DMS53 treated with DMSO at 0.1 percent for 48 hours (cell line): ENCODE measurements around the gene PTPRD.
A peak's percentile ranks its signal among the peaks of the same experiment; 100 is the strongest.

Experiments
- DNase-seq: peaks from one replicate; lab custom pipeline; 2025; ENCODE audit not compliant: unreplicated experiment; lab: John Stamatoyannopoulos, UW

PTPRD gene

DNA sequence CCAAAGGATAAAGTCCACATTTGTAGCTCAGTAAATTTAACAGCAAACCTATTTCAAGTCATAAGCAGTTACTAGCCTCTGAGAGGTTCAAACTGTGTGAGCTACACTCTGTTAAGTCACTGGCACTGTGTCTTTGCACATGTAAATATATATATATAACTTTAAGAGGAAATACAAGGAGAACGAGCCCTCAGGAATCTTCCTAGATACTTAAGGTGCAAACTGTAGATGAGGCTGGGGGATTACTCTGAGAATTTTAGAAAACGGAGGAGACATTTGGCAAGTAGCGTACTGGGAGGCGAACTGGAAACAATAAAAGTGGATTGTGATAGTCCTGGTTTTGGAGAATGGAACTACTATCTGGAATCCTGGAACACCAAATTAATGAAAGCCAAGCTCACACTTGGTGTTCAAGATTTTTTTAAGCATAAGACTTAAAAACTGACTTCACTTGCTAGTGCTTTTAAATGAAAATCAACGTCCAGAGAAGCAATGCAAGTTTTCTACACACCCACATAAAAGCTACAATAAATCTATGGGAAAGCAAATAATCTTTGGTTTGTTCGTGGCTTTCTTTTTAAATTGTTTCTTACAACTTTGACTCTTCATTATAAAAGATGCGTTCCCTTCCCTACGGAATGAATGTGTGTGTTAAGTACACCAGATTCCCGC, 1756.3 kb downstream of the PTPRD start:
- no peak for DNase-seq

DNA sequence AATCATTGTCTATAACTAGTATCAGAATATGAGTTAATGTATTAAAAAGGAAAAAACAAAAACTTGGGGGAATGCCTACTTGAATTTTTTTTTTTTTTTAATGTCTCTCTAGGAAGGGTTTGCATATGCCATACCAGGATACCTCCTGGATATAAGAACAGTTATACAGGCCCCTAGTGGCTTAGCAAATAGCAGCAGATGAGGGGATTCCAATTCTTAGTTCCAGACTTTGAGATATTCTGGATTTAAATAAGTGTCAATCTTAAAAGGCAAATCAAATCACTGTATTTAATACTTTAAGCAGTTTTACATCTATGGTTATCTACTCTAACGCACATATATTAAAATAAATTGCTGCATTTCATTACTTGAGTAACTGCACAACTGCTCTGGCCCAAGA, 1757.8 kb downstream of the PTPRD start:
- DNase-seq, result peak; percentile 15

DNA sequence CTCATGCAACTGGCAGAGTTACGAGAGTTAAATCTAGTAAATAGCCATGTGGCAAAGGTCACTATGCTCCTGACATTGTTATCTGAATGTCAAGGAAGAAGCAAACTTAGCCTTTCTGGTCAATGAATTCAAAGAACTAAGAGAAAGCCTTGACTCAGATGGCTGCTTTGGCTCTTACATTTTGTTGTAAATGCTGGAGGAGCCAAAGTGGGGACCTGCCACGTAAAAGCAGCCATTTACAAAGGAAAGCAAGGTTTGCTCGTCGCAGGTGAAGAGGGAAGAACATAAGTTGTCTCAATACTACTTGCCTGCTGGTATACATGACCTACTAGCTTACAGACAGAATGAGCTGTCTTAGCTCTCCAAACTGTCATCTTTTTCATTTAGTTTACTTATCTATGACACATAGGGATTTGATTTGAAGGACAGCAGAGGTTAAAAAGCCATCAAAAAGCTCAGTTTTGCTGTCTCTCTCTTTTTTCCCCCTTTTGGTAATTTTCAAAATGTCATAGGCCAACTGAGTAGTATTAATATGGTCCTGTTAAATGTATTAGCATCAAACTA, 1760.4 kb downstream of the PTPRD start:
- DNase-seq, result no peak

DNA sequence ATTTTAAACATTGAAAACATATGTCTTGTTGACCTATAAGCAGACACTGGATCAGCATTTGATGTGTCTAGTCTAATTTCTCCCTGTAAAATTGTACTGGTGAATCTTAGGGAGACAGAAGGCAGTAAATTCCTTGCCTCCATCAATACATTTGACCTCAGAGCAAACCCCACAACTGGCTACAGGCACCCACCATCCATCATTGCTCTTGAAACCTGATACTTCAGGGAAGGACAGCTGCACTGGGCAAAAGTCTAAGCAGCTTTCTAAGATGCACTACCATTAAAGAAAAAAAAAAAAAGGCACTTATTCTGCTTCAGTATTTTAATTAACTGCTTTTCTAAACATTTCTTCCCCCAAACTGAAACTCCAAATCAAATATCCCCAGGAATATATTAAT, 1761.9 kb downstream of the PTPRD start:
- DNase-seq, result no peak

DNA sequence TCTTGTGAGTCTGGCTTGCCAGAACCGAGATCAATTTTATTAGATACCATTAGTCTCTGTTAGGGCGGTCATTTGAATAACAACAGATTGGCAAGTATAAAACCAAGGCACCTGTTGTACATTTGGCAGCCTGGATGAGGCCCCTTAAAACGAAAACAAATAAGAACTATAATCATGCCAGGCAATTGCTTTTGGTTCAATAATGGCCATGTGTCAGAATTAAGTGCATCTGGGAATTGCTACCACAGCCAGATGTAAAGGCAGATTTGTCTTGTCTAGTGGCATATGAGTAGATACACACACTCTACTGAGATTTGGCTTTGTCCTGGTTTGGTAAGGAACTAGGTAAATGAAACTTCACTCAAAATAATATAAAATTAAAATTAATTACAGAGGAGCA, 1767.0 kb downstream of the PTPRD start:
- DNase-seq, result no peak

DNA sequence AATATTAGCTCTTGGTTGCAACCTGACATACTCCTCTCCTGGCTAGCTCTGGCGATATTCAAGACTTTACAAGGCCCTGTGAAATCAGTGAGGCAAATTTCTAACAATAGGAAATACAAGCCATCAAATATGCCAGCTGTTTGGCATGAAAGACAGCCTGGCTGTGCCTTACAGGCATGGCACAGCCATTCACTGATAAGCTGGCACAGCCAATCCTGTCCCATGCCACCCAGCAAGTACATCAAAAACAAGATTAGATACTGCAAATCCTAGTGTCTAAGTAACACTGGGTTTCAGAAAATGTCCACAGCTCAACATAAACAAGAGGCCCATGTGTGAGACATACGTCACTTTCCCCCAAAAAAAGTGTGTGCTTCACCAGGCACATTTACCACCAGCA, 1767.4 kb downstream of the PTPRD start:
- no peak for DNase-seq

DNA sequence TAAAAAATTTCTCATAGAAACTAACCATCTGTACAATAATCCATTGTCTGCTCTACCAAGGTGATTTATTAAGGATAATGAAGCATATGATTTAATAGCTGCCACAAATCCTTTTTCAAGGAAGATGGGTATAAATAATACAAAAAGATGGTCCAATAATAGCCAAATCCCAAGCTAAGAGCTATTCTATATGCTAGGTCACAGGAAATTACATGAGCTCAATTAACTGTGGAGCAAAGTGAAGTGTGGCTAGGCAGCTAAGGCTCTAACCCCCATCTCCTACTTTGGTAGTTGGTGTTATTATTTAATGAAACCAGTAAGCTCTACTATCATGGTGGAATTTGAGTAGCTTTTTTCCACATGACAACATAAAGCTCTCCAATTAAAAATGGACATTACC, 1768.3 kb downstream of the PTPRD start:
- no peak for DNase-seq

DNA sequence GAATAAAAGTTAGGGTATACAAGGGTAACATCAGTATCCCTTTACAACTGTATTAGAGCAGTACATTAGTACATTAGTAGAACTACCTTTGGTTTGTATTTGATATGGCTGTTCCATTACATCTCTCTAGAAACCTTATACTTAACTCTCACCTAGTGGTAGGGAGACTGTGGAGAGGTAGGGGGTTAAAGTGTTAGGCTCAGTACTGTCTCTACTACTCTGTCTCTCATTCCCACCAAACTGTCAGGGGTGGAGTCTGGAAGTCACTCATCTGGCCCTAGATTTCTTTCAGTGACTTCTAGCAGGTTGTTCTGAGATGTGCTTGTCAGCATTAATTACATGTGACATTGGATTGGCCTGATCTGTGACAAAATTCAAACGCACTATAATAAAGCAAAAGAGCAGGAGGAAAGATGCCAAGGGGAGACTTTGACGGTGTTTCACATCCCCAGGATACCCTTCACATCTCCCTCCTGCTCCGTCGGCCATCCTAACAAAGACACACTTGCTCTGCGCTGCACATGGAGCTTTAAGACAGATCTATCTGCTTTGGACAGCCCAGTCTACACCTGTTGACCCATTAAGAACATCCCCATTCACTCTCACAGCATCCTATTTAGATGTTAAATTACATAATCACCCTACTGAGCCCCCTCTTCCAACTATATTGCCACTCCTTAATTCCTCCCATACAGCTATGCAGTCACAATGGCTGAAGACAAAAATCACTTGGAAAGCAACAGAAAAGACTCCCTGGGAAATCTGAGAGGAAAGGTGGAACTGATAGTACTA, 1770.2 kb downstream of the PTPRD start:
- no peak for DNase-seq

DNA sequence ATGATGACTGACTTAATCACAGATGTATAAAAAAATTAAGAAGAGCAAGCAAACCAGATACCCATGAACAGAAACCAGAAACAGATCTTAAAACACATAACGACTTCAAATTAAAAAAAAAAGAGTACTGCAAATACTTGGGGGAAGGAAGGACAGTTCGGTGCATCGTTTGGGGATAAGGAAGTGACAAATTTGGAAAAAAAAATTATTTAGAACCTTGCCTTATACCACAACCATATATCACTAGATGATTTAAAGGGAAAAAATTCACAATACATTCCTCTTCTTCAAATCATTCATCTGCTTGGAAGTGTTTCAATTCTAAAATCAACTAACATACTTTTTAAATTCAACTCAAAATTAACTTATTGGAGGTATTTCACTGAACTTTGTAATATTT, 1774.7 kb downstream of the PTPRD start:
- no peak for DNase-seq

DNA sequence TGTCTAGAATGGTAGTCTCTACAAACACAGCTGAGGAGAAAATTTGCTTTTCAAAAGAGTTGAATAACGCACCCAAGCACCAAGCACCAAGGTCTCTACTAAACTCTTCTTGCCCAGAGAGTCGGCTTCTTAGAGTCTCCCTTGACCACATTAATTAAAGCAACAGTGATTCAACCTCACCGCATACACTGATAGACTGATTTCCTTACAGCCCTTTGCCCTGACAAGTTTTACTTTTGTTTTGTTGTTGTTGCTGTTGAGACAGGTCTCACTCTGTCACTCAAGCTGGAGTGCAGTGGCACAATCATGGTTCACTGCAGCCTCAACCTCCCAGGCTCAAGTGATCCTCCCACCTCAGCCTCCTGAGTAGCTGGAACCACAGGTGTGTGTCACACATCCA, 1777.5 kb downstream of the PTPRD start:
- no peak for DNase-seq

DNA sequence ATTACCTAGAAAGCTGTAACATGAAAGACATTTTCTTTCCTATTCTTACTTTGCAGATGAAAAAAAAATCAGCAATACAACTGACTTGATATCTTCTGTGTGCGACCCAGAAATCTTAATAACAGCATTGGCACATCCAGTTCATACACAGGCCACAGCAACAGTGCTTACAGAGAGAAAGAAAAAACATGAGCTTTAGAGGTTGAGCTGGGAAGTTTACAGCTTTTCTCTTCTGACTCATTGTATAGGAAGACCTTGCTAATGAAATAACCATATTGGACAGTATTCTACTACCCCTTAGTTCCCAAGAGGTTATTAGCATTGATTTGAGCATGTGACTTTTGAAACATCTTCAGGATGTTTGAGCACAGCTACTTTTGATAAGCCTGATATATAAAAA, 1779.8 kb downstream of the PTPRD start:
- DNase-seq, result no peak

DNA sequence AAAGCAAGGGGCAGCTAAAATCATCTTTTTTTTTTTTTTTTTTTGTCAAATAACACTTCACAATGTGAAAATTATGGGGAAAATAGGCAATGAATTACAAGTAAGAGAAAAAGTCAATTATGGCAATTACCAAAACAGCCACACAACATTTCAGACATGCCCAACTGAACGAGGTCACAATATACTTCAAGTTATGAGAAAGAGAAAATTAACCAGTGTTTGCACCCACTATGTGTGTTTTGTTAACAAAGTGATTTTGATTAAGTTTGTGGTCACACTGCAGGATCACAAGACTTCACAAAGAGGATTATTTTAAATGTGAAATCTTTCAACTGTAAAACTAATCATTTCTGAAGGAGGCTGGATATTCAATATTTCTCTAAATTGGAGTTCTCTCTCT, 1780.4 kb downstream of the PTPRD start:
- DNase-seq, result no peak

DNA sequence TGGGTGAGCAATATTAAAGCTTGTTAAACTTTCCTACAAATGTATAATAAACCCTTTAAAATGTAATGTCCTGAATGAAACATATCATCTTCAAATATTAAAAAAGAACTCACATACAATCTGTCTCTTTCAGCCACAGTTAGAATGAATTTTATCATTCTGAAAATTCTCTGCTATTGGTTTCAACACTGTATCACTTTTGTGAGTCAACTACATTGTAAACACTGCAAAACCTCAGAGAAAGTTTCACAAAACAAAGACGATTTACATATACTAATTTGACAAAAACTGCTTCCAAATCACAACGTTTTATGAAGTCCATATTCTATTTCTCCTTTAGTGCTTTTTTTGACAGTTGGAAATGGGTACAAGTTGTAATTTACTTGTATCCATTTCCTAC, 1781.2 kb downstream of the PTPRD start:
- DNase-seq, result no peak

DNA sequence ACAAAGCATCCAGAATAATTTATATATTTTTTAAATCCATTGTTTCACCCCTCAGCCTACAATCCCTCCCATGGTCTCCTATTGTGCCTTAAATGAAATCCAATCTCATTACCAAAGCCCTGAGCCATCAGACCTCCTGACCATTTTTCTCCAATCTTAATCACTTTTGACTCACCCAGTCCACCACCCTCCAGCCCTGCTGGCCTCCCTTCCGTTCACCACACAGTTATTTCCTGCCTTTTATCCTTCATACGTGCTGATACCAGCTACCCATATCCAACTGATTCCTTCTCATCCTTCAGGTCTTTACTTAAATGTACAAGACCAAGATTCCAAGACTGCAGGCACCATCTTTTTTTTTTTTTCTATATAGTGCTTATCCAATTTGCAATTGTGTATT, 1786.5 kb downstream of the PTPRD start:
- DNase-seq, result no peak

DNA sequence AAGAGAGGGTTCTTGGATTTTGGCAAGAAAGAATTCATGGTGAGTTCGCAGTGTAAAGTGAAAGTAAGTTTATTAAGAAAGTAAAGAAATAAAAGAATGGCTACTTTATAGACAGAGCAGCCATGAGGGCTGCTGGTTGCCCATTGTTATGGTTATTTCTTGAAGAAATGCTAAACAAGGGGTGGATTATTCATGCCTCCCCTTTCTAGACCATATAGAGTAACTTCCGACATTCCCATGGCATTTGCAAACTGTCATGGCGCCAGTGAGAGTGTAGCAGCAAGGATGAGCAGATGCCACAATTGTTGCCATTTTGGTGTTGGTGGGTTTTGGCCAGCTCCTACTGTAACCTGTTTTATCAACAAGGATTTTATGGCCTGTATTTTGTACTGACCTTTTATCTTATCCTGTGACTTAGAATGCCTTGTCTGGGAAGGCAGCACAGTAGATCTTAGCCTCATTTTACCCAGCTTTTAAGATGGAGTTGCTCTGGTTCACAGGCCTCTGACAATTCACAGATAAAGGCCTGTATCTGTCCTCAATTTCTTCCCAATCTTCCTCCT, 1787.1 kb downstream of the PTPRD start:
- no peak for DNase-seq

DNA sequence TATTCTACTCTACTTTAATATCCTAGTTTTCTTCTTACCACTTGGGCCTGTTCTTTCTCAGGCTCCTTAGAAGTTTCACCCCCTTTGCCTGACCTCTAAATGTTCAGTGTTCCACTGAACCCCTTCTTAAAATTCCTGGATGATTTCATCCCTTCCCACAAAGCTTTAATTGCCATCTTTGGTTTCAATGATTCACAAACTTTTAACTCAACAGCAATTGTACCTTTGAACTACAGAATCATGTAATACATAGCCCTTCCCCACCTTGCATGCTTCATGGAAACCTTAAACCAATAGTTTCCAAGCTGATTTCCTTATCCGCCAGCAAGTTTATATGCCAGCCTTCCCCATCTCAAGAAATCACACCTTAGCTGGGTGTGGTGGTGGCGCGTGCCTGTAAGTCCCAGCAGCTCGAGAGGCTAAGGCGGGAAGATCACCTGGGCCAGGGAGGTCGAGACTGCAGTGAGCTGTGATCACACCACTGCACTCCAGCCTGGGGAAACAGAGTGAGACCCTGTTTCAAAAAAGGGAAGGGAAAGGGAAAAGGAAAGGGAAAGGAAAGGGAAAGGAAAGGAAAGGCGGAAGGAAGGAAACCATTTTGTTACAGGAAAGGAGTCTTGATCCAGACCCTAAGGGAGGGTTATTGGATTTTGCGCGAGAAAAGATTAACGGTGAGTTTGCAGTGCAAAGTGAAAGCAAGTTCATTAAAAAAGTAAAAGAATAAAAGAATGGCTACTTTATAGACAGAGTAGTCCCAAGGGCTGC, 1789.5 kb downstream of the PTPRD start:
- DNase-seq, result no peak

DNA sequence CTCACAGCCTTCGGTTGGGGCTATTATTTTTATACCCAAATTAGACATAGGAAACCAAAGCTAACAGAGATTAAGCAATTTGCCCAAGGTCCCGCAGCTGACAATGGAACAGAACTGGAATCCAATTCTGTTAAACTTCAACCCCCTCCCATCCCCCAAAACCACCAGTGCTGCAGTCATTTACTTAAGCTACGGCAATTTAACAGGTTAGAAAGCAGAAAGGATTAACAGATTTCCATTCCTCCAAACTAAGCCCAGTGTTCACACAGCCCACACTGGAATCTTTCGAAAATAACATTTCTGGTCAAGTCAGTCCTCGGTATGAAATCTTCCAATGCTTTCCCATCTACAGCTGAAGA, 1790.2 kb downstream of the PTPRD start:
- DNase-seq, result no peak

DNA sequence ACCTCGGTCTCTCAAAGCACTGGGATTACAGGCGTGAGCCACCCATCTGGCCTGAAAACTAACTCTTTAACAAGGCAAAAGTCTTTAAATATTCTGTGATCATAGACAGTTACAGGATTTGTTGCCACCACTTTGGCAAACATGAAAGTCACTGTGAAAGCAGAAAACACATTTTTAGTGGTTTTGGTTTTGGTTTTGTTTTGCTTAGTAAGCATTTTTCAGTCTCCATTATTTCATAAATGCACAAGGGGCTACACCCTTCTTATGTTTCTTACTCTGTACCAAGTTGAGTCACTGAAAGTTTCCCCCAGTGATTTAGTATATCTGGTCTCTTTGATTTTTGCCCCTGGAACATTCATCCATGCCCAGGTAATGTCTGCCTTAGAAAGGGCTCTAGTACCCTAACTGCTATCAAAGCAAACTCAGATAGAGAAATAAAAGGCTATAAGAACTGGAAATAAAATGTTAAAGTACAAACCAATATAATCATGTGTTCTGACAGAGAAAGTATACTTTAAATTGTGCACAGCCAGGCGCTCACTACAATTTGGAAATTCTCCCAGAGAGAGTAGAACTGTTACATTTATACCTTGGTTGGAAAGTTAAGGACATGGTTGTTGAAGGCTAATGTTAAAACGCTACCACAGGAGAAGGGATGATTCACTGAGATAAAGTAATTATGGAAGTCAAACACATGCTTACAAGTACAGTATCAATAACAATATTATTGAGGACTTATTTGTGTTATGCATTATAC, 1790.7 kb downstream of the PTPRD start:
- no peak for DNase-seq

DNA sequence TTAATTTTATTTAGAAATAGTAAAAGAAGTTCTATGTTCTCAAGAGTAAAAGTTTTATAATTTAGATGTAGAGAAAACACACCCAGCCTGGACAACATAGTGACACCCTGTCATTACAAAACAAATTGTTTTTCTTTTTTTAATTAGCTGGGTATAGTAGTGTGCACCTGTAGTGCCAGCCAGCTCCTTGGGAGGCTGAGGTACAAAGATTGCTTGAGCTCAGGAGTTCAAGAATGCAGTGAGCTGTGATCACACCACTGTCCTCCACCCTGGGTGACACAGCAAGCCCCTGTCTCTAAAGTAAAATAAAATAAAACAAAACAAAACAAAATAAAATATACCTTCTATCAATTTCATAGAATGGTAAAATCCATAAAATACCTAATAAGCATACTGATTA, 1795.5 kb downstream of the PTPRD start:
- DNase-seq, result no peak

DNA sequence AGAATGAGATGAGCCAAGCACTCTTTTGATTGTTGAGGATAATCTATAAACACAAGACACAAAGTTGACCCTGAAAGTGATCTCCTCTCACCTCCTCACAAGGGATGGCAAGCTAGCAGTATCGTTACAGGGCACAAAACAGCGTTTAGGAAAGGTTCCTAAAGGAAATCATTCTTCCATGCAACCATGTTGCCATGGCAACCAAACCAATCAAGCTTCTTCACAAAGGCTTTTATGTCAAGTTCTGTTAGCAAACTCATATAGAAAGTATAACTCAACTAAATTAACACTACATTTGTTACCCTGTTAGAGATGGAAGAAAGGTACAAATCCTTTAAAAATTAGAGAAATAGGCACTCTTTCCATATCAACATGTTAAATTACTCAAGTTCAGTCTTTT, 1796.4 kb downstream of the PTPRD start:
- no peak for DNase-seq

DNA sequence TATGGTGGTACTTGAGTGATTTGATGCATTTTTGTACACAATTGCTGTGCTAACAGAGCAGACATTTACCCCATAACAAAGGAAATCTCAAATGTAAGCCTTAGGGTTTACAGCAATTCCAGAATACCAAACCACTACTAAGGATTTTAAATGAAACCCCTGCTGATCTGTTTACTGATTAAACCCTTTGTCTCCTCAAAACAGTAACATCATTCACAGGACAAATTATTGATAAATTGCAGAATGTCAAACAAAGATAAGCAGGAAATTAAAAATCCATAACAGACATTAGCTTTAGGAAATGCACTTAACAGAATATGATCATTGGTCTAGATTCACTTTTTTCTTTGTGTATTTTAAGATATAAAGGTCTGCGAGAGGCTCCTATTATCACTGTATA, 1796.9 kb downstream of the PTPRD start:
- DNase-seq, result no peak
